RWPE1 (cell line): Measurements from ENCODE around the gene ADAMTS13.

ENCODE experiments used
- CTCF ChIA-PET: fragments of 350-600 bp; sonication (Branson Sonifier 250); formaldehyde crosslinking; extraction: SDS; loops from one replicate; lab custom pipeline; 2021; lab: Yijun Ruan, JAX
- POLR2A ChIA-PET: fragments of 400-600 bp; formaldehyde crosslinking; extraction: SDS; loops from one replicate; lab custom pipeline; 2020; ENCODE audit warnings: antibody characterized with exemption; ENCODE audit not compliant: low non-redundant PET; lab: Yijun Ruan, JAX
- DNase-seq: peaks from one replicate; pipeline ENCODE4 v3.0.0; 2012; ENCODE audit warnings: low spot score
- H3K27ac ChIP-seq: fragments of 450-650 bp; 2 replicates; pipeline ENCODE4 v1.5.1; 2017
- TF ChIP-seq, protein P1 (sequence below): fragments of 450-650 bp; conservative IDR thresholded peaks from 2 replicates; pipeline ENCODE4 v1.5.1; 2017; ENCODE audit warnings: low read depth, mild to moderate bottlenecking

Gene ADAMTS13

GRCh38 chr9:133483611-133484010 is 61.4 kb downstream of the ADAMTS13 start:
- CTCF ChIA-PET = no interaction called here
- POLR2A ChIA-PET = no interaction called here
- no peak overlapping the region for H3K27ac ChIP-seq
- DNase-seq = no peak
- TF ChIP-seq, protein P1, sequence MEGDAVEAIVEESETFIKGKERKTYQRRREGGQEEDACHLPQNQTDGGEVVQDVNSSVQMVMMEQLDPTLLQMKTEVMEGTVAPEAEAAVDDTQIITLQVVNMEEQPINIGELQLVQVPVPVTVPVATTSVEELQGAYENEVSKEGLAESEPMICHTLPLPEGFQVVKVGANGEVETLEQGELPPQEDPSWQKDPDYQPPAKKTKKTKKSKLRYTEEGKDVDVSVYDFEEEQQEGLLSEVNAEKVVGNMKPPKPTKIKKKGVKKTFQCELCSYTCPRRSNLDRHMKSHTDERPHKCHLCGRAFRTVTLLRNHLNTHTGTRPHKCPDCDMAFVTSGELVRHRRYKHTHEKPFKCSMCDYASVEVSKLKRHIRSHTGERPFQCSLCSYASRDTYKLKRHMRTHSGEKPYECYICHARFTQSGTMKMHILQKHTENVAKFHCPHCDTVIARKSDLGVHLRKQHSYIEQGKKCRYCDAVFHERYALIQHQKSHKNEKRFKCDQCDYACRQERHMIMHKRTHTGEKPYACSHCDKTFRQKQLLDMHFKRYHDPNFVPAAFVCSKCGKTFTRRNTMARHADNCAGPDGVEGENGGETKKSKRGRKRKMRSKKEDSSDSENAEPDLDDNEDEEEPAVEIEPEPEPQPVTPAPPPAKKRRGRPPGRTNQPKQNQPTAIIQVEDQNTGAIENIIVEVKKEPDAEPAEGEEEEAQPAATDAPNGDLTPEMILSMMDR = no peak

GRCh38 chr9:133484671-133485437 is 62.7 kb downstream of the ADAMTS13 start:
- DNase-seq = no peak
- no peak overlapping the region for H3K27ac ChIP-seq
- ChIA-PET CTCF (interaction anchor here (0.5 to 1.4 kb wide), 8 partner anchors 13 to 463 kb away, joined by 3 to 6 read pairs (median 3); no protein-coding TSS in a partner anchor), POLR2A (no interaction called here)
- TF ChIP-seq, protein P1 = no peak

GRCh38 chr9:133485531-133486260 is 63.5 kb downstream of the ADAMTS13 start:
- ChIA-PET CTCF (interaction anchor here (0.6 to 1.6 kb wide), 14 partner anchors 11 to 514 kb away, joined by 3 to 11 read pairs (median 4); no protein-coding TSS in a partner anchor), POLR2A (no interaction called here)
- no peak for DNase-seq
- H3K27ac ChIP-seq = no peak overlapping the region
- TF ChIP-seq, protein P1 = no peak

DNA sequence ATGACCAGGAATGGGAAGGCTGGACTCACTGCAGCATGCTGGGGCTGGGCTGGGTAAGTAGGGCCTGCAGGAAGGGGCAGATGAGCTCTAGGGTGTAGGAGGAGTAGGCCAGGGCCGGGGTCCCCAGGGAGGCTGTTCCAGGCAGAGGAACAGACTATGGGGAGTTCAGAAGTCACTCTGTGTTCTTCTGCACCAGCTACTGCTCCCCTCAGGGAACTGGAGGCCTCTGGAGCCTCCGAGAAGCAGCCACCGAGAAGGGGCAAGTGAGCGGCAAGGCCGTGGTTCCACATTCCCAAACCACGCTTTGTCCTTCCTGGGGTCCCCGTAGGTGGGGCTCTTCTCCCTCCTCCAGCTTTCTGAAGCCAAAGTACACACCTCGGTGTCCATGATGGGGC is 65.2 kb downstream of the ADAMTS13 start:
- H3K27ac ChIP-seq = no peak overlapping the region
- TF ChIP-seq, protein P1 = no peak
- DNase-seq = no peak
- ChIA-PET CTCF (interaction anchor here (0.6 to 1.4 kb wide), 4 partner anchors 12 to 1268 kb away, joined by 3 to 7 read pairs (median 5); no protein-coding TSS in a partner anchor), POLR2A (no interaction called here)

- no peak overlapping the region for H3K27ac ChIP-seq
- ChIA-PET POLR2A (no interaction called here), CTCF (no interaction called here)
- TF ChIP-seq, protein P1 = no peak
- DNase-seq = no peak
Observed at GRCh38 chr9:133488686-133489252, 66.6 kb downstream of the ADAMTS13 start.
